ENCODE results near the gene DDX39B. TPM values are rescaled to one million over a fixed set of nuclear protein-coding genes. Genes with fewer than 3 reads are reported as not detected.

Gene DDX39B
- total RNA-seq, 2 experiments from 2014 or later, result 477 to 488 TPM

DNA sequence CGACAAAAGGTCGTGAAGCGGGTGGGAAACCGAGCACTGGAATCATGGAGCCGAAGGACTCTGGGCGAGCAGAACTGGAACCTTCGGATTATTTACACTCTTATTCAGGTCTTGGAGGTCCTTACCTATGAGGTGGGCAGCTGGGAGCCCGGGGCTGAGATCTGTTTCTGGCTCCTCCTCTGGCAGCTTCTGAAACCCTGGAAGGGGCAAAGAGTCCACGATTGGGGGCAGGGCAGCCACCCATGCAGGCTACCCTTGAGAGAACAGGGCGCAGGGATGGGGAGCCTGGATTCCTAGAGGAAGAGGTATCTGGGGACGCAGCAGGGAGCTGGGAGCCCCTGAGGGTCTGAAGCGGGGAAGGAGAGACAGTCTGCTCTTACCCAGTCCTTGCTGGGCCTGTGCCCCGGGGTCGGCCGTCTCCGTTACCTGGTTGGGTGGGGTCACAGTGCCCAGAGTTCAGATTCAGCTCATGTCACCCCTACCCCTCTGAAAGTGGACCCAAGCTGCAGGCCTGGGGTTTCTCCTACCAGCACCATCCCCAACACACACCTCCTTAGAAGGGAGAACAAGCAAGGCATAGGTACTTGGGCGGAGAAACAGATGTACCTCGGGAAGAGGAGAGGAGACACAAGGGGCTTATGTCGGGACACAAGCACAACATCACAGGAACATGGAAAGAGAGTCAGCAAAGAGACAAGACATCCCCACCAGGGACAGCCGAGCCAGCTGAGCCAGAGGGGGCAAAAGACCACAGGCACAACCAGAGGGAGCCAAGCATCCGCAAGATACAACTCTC is 39.8 kb upstream of the DDX39B start:
- Mint-ChIP-seq H3K36me3 (ENCODE audit: low read depth) (peaks cover 63% of the 10 kb centered on the region), H3K27me3 (ENCODE audit: low read depth) (no peaks in the 10 kb centered on the region), H3K4me3 (peak overlapping the region; percentile 98), H3K9me3 (ENCODE audit: insufficient read depth) (no peaks in the 10 kb centered on the region), H3K4me1 (ENCODE audit: low read depth) (peaks cover 72% of the 10 kb centered on the region), H3K27ac (peak overlapping the region; percentile 88)
- no peak for ATAC-seq
- CTCF ChIA-PET, result interaction anchor here (0.6 to 24.1 kb wide), 10 partner anchors 0 to 89 kb away, joined by 3 to 928 read pairs (median 8); partner anchors contain the start of genes ATP6V1G2, BAG6, DDX39B and LST1
- POLR2A ChIA-PET, result interaction anchor here (0.6 to 14.3 kb wide), 19 partner anchors 7 to 1390 kb away, joined by 3 to 388 read pairs (median 6); partner anchors contain the start of genes ATP6V1G2, BAG6, C6orf47 and DDX39B
- no peak for DNase-seq

DNA sequence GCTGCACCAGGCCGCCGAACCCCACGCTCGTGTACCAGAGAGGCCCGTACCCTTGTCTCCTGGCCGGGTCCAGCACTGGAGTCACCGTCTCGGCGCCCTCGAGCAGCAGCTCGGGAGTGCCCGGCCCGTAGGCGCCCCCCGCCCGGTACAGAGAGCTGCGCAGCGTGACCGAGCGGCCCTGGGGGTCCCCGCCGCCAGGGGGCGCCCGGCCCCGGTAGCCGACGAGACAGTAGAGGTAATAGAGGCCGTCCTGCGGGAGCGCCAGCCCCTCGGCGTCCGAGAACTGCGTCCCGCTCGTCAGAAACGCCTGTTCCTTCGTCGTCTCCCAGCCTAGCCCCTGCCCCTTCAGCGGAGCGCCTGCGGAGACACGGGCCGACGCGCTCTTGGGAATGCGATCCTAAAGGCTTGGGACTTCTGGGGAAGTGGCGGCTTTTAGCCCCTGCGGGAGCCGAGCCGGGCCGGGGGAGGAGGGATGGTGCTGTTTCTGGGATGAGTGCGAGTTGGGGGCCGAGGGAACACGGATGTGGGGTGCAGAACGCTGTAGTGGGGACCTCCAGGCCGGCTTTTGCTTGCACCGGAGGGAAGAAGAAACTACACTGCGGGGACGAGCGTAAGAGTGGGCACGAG is 39.1 kb upstream of the DDX39B start:
- Mint-ChIP-seq H3K27ac (peak overlapping the region; percentile 88), H3K4me1 (ENCODE audit: low read depth) (peaks cover 72% of the 10 kb centered on the region), H3K9me3 (ENCODE audit: insufficient read depth) (no peaks in the 10 kb centered on the region), H3K27me3 (ENCODE audit: low read depth) (no peaks in the 10 kb centered on the region), H3K4me3 (peak overlapping the region; percentile 98), H3K36me3 (ENCODE audit: low read depth) (peaks cover 70% of the 10 kb centered on the region)
- CTCF ChIA-PET, result interaction anchor here (0.6 to 24.1 kb wide), 13 partner anchors 10 to 249 kb away, joined by 3 to 928 read pairs (median 7); partner anchors contain the start of genes AIF1, ATP6V1G2, DDX39B and LST1
- DNase-seq (peak; percentile 90), ATAC-seq (peak; percentile 70)
- POLR2A ChIA-PET, result interaction anchor here (0.6 to 14.3 kb wide), 14 partner anchors 8 to 586 kb away, joined by 3 to 388 read pairs (median 6); partner anchors contain the start of genes ATP6V1G2, BAG6, DDX39B and MICB

DNA sequence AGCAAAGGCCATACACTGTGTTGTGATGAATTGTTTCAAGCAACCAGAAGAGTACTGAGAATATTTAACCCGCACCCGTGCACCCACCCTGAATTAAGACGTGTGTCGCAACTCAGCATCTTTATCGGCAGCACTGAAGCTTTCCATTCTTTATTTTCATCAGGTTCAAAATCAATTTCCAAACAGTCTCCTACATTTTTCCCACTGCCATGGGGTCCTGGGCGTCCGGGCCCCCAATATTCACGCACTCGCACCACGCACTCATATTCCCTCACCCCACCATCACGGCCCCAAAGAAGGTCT is 38.6 kb upstream of the DDX39B start:
- H3K4me3 Mint-ChIP-seq, result peak overlapping the region; percentile 98
- H3K27me3 Mint-ChIP-seq (ENCODE audit: low read depth), result no peaks in the 10 kb centered on the region
- DNase-seq, result no peak
- ChIA-PET CTCF (interaction anchor here (0.8 to 24.1 kb wide), 15 partner anchors 10 to 250 kb away, joined by 3 to 928 read pairs (median 5); partner anchors contain the start of genes AIF1, ATP6V1G2, DDX39B and LST1), POLR2A (interaction anchor here (0.6 to 14.3 kb wide), 11 partner anchors 10 to 238 kb away, joined by 3 to 388 read pairs (median 7); partner anchors contain the start of genes ATP6V1G2, BAG6, DDX39B and MICB)
- peaks cover 76% of the 10 kb centered on the region for H3K36me3 Mint-ChIP-seq (ENCODE audit: low read depth)
- peak overlapping the region; percentile 88 for H3K27ac Mint-ChIP-seq
- peaks cover 72% of the 10 kb centered on the region for H3K4me1 Mint-ChIP-seq (ENCODE audit: low read depth)
- ATAC-seq, result no peak
- H3K9me3 Mint-ChIP-seq (ENCODE audit: insufficient read depth), result no peaks in the 10 kb centered on the region

DNA sequence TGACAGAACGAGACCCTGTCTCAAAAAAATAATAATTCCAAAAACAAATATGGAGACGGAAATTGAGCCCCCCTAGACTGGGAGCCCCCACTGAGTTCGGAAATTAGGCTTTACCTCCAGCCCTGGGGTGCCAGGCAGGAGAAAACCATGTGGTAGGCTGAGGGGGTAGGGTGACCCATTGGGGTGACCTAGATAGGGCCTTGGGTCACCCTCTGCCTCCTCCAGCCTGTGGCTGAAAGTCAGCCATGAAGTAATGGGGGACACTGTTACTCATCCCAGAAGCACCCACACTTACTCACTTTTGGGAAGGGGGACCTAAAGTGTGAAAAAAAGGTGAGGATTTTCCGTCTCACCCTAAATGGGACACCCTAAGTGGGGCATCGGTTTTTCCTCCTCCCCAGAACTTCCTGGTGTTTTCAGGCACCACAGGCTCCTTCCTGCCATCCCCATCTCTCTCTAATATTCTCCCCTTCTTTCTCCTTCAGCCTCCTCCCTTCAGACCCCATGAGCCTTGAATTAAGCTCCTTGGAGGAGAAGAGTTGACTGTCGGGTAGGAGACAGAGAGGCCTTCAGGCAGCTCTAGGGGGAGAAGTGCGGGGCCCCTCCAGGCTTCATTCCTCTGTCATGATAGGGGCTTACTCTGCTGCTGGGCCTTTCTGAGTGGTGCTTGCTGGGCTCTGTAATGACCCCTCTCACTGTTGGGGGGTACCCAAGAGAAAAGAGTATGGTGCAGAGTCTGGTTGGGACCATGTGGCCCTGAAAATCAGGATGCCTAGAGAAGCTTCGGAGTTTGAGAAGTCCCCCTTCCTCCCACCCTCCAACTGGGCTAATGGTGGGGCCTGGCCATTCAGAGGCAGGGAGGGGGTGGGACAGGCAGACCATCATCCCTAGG is 38.0 kb upstream of the DDX39B start:
- no peak for DNase-seq
- Mint-ChIP-seq H3K36me3 (ENCODE audit: low read depth) (peaks cover 77% of the 10 kb centered on the region), H3K27ac (peak overlapping the region; percentile 88), H3K27me3 (ENCODE audit: low read depth) (no peaks in the 10 kb centered on the region), H3K4me3 (peak overlapping the region; percentile 98), H3K9me3 (ENCODE audit: insufficient read depth) (no peaks in the 10 kb centered on the region), H3K4me1 (ENCODE audit: low read depth) (peaks cover 72% of the 10 kb centered on the region)
- ATAC-seq, result no peak
- CTCF ChIA-PET, result interaction anchor here (0.8 to 24.1 kb wide), 15 partner anchors 11 to 250 kb away, joined by 3 to 928 read pairs (median 5); partner anchors contain the start of genes AIF1, ATP6V1G2, DDX39B and LST1
- POLR2A ChIA-PET, result interaction anchor here (0.6 to 14.3 kb wide), 12 partner anchors 9 to 238 kb away, joined by 3 to 388 read pairs (median 6); partner anchors contain the start of genes ATP6V1G2, BAG6, DDX39B and MICB

DNA sequence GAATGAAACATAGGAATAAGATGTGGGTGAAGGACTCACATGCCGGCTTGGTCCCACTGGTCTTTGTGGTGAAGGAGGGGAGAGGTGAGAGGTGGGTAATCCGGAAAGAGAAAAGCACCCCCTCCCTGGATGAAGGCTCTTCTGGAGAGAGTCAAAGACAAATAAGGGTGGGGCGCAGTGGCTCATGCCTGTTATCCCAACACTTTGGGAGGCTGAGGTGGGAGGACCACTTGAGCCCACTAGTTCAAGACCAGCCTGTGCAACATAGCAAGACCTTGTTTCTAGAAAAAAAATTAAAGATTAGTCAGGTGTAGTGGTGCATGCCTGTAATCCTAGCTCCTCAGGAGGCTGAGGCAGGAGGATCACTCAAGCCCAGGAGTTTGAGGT is 37.3 kb upstream of the DDX39B start:
- ChIA-PET POLR2A (interaction anchor here (1.3 to 14.3 kb wide), 6 partner anchors 10 to 86 kb away, joined by 3 to 388 read pairs (median 21); partner anchors contain the start of genes ATP6V1G2, DDX39B, GPANK1 and NCR3), CTCF (interaction anchor here (1.7 to 24.1 kb wide), 5 partner anchors 12 to 251 kb away, joined by 3 to 928 read pairs (median 189); partner anchors contain the start of genes ATP6V1G2, DDX39B, LST1 and LTA)
- H3K27ac Mint-ChIP-seq, result peak overlapping the region; percentile 82
- no peak for DNase-seq
- H3K9me3 Mint-ChIP-seq (ENCODE audit: insufficient read depth), result no peaks in the 10 kb centered on the region
- peaks cover 74% of the 10 kb centered on the region for H3K4me1 Mint-ChIP-seq (ENCODE audit: low read depth)
- H3K27me3 Mint-ChIP-seq (ENCODE audit: low read depth), result no peaks in the 10 kb centered on the region
- H3K4me3 Mint-ChIP-seq, result peak overlapping the region; percentile 98
- ATAC-seq, result no peak
- H3K36me3 Mint-ChIP-seq (ENCODE audit: low read depth), result peaks cover 77% of the 10 kb centered on the region

DNA sequence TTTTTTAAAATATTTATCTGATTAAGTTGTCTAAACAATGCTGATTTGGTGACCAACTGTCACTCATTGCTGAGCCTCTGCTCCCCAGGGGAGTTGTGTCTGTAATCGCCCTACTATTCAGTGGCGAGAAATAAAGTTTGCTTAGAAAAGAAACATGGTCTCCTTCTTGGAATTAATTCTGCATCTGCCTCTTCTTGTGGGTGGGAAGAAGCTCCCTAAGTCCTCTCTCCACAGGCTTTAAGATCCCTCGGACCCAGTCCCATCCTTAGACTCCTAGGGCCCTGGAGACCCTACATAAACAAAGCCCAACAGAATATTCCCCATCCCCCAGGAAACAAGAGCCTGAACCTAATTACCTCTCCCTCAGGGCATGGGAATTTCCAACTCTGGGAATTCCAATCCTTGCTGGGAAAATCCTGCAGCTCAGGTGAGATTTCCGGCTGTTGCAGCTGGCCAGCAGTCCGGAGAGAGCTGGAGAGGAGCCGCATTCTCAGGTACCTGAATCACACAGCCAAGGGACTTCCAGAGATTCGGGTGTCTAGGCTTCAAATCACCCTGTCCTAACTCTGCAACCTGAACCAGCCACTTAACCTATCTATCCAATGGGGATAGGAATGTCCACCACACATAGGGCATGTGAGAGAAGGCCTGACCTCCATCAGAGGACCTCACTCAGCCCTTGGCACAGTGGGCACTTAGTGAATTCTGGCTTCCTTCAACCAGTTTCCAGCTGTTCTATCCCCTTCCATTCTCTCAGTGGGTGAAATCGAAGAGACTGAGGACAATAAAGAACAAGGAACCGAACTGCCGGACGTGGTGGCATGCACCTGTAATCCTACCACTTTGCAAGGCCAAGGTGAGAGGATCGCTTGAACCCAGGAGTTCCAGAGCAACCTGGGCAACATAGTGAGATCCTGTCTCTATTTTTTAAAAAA is 36.6 kb upstream of the DDX39B start:
- Mint-ChIP-seq H3K4me3 (peak overlapping the region; percentile 98), H3K4me1 (ENCODE audit: low read depth) (peaks cover 74% of the 10 kb centered on the region), H3K27ac (peak overlapping the region; percentile 82), H3K36me3 (ENCODE audit: low read depth) (peaks cover 73% of the 10 kb centered on the region), H3K27me3 (ENCODE audit: low read depth) (no peaks in the 10 kb centered on the region), H3K9me3 (ENCODE audit: insufficient read depth) (no peaks in the 10 kb centered on the region)
- ChIA-PET CTCF (interaction anchor here (1.7 to 24.1 kb wide), 7 partner anchors 12 to 252 kb away, joined by 3 to 928 read pairs (median 8); partner anchors contain the start of genes ATP6V1G2, DDX39B, LST1 and LTA), POLR2A (interaction anchor here (1.0 to 14.3 kb wide), 7 partner anchors 10 to 86 kb away, joined by 3 to 388 read pairs (median 5); partner anchors contain the start of genes ATP6V1G2, GPANK1 and NCR3)
- no peak for DNase-seq
- ATAC-seq, result no peak

DNA sequence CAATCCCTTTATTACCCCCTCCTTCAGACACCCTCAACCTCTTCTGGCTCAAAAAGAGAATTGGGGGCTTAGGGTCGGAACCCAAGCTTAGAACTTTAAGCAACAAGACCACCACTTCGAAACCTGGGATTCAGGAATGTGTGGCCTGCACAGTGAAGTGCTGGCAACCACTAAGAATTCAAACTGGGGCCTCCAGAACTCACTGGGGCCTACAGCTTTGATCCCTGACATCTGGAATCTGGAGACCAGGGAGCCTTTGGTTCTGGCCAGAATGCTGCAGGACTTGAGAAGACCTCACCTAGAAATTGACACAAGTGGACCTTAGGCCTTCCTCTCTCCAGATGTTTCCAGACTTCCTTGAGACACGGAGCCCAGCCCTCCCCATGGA is 35.8 kb upstream of the DDX39B start:
- Mint-ChIP-seq H3K4me3 (peak overlapping the region; percentile 93), H3K27ac (peak overlapping the region; percentile 96), H3K36me3 (ENCODE audit: low read depth) (peaks cover 67% of the 10 kb centered on the region), H3K27me3 (ENCODE audit: low read depth) (no peaks in the 10 kb centered on the region), H3K4me1 (ENCODE audit: low read depth) (peaks cover 74% of the 10 kb centered on the region), H3K9me3 (ENCODE audit: insufficient read depth) (no peaks in the 10 kb centered on the region)
- ChIA-PET CTCF (interaction anchor here (1.7 to 24.1 kb wide), 5 partner anchors 13 to 253 kb away, joined by 3 to 928 read pairs (median 189); partner anchors contain the start of genes ATP6V1G2, DDX39B, LST1 and LTA), POLR2A (interaction anchor here (0.9 to 14.3 kb wide), 8 partner anchors 8 to 1069 kb away, joined by 3 to 388 read pairs (median 10); partner anchors contain the start of genes ATP6V1G2, GPANK1, LST1 and NCR3)
- DNase-seq (no peak), ATAC-seq (no peak)

DNA sequence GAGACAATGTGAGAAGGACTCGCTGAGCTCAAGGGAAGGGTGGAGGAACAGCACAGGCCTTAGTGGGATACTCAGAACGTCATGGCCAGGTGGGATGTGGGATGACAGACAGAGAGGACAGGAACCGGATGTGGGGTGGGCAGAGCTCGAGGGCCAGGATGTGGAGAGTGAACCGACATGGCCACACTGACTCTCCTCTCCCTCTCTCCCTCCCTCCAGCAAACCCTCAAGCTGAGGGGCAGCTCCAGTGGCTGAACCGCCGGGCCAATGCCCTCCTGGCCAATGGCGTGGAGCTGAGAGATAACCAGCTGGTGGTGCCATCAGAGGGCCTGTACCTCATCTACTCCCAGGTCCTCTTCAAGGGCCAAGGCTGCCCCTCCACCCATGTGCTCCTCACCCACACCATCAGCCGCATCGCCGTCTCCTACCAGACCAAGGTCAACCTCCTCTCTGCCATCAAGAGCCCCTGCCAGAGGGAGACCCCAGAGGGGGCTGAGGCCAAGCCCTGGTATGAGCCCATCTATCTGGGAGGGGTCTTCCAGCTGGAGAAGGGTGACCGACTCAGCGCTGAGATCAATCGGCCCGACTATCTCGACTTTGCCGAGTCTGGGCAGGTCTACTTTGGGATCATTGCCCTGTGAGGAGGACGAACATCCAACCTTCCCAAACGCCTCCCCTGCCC is 35.2 kb upstream of the DDX39B start:
- DNase-seq, result peak; percentile 80
- no peaks in the 10 kb centered on the region for H3K27me3 Mint-ChIP-seq (ENCODE audit: low read depth)
- H3K36me3 Mint-ChIP-seq (ENCODE audit: low read depth), result peaks cover 62% of the 10 kb centered on the region

More for the DNA sequence above, 35.2 kb upstream of the DDX39B start:
- Mint-ChIP-seq H3K4me3 (peak overlapping the region; percentile 93), H3K9me3 (ENCODE audit: insufficient read depth) (no peaks in the 10 kb centered on the region), H3K4me1 (ENCODE audit: low read depth) (peaks cover 74% of the 10 kb centered on the region), H3K27ac (peak overlapping the region; percentile 96)
- CTCF ChIA-PET, result interaction anchor here (1.1 to 24.1 kb wide), 6 partner anchors 13 to 253 kb away, joined by 3 to 928 read pairs (median 98); partner anchors contain the start of genes ATP6V1G2, DDX39B, LST1 and LTA
- ATAC-seq, result peak; percentile 3
- POLR2A ChIA-PET, result interaction anchor here (0.9 to 14.3 kb wide), 10 partner anchors 9 to 1068 kb away, joined by 3 to 388 read pairs (median 19); partner anchors contain the start of genes DDX39B, LST1 and NCR3
